HEK293 (cell line): Measurements from ENCODE around the gene PAQR9.

ENCODE experiments used
- BCL11A ChIP-seq: fragments of 450-650 bp; formaldehyde crosslinking; IDR thresholded peaks from 2 replicates; pipeline ENCODE4 v1.5.1; 2016; ENCODE audit warnings: low read depth, missing biosample characterization, missing genetic modification characterization
- CTCF ChIP-seq: fragments of 450-650 bp; formaldehyde crosslinking; IDR thresholded peaks from 2 replicates; pipeline ENCODE4 v1.5.1; 2016; ENCODE audit warnings: missing biosample characterization, missing genetic modification characterization
- GLI4 ChIP-seq: fragments of 450-650 bp; formaldehyde crosslinking; IDR thresholded peaks from 2 replicates; pipeline ENCODE4 v1.5.1; 2016; ENCODE audit warnings: missing biosample characterization, missing genetic modification characterization
- MYNN ChIP-seq: fragments of 450-650 bp; formaldehyde crosslinking; IDR thresholded peaks from 2 replicates; pipeline ENCODE4 v1.5.1; 2016; ENCODE audit warnings: missing biosample characterization, missing genetic modification characterization, borderline replicate concordance
- OSR2 ChIP-seq: fragments of 450-650 bp; formaldehyde crosslinking; IDR thresholded peaks from 2 replicates; pipeline ENCODE4 v1.5.1; 2016; ENCODE audit warnings: missing biosample characterization, missing genetic modification characterization
- RBAK ChIP-seq: fragments of 450-650 bp; formaldehyde crosslinking; IDR thresholded peaks from 2 replicates; pipeline ENCODE4 v1.5.1; 2016; ENCODE audit warnings: missing biosample characterization, missing genetic modification characterization
- SP2 ChIP-seq: fragments of 450-650 bp; formaldehyde crosslinking; IDR thresholded peaks from 2 replicates; pipeline ENCODE4 v1.5.1; 2016; ENCODE audit warnings: missing biosample characterization, missing genetic modification characterization
- ZBTB11 ChIP-seq: fragments of 450-650 bp; formaldehyde crosslinking; conservative IDR thresholded peaks from 2 replicates; pipeline ENCODE4 v1.5.1; 2016; ENCODE audit warnings: low read depth, missing biosample characterization, missing genetic modification characterization
- ZFP41 ChIP-seq: fragments of 450-650 bp; formaldehyde crosslinking; IDR thresholded peaks from 2 replicates; pipeline ENCODE4 v1.5.1; 2016; ENCODE audit warnings: missing biosample characterization, missing genetic modification characterization, borderline replicate concordance
- ZNF501 ChIP-seq: fragments of 450-650 bp; formaldehyde crosslinking; IDR thresholded peaks from 2 replicates; pipeline ENCODE4 v1.5.1; 2016; ENCODE audit warnings: missing biosample characterization, missing genetic modification characterization
- ZNF513 ChIP-seq: fragments of 450-650 bp; IDR thresholded peaks from 2 replicates; pipeline ENCODE4 v1.5.1; 2018; ENCODE audit warnings: missing biosample characterization, missing genetic modification characterization
- ZNF560 ChIP-seq: fragments of 450-650 bp; formaldehyde crosslinking; IDR thresholded peaks from 2 replicates; pipeline ENCODE4 v1.5.1; 2017; ENCODE audit warnings: missing biosample characterization, missing genetic modification characterization, borderline replicate concordance

GRCh38 chr3:142977399-142977728, 13.9 kb upstream of the PAQR9 start:
- no peak for TF ChIP-seq ZBTB11 (tag by site-specific recombination)
- no peak for TF ChIP-seq MYNN (tag by site-specific recombination)
- TF ChIP-seq GLI4 (tag by site-specific recombination): no peak
- no peak for TF ChIP-seq OSR2
- TF ChIP-seq CTCF (tag by site-specific recombination): no peak
- no peak for TF ChIP-seq ZNF560
- TF ChIP-seq RBAK (tag by site-specific recombination): no peak
- no peak for TF ChIP-seq SP2
- no peak for TF ChIP-seq BCL11A (tag by site-specific recombination)
- TF ChIP-seq ZFP41: no peak
- TF ChIP-seq ZNF501 (tag by site-specific recombination): no peak
- TF ChIP-seq ZNF513 (tag by site-specific recombination): no peak
